ENCODE results near the gene SNPH.
"Not testable (repeated sequence)": the region's sequence is repeated elsewhere in the genome, so short reads cannot be mapped to it uniquely, and the experiment has no call there.

SNPH gene, protein sequence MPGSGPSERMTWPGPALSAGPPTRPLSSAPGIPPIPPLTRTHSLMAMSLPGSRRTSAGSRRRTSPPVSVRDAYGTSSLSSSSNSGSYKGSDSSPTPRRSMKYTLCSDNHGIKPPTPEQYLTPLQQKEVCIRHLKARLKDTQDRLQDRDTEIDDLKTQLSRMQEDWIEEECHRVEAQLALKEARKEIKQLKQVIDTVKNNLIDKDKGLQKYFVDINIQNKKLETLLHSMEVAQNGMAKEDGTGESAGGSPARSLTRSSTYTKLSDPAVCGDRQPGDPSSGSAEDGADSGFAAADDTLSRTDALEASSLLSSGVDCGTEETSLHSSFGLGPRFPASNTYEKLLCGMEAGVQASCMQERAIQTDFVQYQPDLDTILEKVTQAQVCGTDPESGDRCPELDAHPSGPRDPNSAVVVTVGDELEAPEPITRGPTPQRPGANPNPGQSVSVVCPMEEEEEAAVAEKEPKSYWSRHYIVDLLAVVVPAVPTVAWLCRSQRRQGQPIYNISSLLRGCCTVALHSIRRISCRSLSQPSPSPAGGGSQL

DNA sequence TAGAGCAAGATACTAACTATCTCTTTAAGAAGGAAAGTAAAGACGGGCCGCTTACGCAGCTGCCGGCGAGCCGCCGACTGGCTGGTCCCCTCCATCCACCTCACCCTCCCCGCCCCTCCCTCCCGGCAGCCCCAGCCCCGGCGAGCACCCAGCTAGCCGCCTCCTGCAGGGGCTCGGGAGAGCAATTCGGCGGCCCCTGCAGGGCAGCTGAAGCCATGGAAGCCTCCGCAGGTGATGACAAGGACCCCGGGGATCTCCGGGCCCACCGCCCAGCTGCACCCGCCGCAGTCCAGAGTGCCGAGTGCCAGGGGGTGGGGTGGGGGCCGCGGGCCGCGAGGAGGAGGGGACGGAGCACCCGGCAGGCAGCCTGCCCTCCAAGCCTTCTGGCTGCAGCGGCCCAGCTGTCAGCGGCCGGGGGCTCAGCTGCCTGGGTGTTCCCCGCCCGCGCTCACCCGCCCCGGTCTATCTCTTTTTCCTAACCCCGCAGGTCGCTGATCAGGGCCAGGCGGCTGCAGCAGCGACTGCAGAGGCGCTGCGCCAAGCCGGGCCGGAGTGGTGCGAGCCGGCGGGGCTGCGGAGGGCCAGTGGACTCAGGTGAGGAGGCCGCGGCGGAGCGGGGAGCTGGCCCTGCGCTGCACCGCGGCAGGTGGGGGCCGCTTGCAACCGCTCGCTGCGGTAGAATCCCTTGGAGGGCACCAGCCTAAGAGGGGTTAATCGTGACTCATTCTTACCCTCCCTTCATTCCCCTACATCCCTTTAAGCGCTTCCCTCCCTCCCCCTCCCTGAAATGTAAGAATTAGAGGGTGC lies at the start of gene SNPH:
Gene SNPH (plus strand): TSS at position 128 of the 807 bp plus-strand sequence. CDS start 29,946 bp downstream, outside the sequence.
- peak; percentile 70 for DNase-seq

DNA sequence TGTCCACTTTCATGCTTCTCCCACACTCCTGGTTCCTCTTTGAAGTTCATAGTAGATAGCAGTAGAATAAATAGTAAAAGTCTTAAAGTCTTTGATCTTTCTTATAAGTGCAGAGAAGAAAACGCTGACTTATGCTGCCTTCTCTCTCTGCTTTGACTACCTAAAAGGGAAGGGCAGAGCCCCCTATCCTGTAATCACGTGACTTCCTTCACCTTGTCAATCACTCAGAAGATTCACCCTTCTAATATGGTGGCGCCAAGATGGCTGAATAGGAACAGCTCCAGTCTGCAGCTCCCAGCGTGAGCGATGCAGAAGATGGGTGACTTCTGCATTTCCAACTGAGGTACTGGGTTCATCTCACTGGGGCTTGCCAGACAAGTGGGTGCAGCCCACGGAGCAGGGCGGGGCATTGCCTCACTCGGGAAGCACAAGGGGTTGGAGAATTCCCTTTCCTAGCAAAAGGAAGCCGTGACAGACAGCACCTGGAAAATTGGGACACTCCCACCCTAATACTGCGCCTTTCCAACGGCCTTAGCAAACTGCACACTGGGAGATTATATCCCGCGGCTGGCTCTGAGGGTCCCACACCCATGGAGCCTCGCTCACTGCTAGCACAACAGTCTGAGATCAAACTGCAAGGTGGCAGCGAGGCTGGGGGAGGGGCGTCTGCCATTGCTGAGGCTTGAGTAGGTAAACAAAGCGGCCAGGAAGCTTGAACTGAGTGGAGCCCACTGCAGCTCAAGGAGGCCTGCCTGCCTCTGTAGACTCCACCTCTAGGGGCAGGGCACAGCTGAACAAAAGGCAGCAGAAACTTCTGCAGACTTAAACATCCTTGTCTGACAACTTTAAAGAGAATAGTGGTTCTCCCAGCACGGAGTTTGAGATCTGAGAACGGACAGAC lies 49.3 kb upstream of the SNPH start:
- DNase-seq = not testable (repeated sequence)

DNA sequence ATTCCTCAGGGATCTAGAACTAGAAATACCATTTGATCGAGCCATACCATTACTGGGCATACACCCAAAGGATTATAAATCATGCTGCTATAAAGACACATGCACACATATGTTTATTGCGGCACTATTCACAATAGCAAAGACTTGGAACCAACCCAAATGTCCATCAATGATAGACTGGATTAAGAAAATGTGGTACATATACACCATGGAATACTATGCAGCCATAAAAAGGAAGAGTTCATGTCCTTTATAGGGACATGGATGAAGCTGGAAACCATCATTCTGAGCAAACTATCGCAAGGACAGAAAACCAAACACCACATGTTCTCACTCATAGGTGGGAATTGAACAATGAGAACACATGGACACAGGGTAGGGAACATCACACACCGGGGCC lies 43.3 kb upstream of the SNPH start:
- DNase-seq = not testable (repeated sequence)

DNA sequence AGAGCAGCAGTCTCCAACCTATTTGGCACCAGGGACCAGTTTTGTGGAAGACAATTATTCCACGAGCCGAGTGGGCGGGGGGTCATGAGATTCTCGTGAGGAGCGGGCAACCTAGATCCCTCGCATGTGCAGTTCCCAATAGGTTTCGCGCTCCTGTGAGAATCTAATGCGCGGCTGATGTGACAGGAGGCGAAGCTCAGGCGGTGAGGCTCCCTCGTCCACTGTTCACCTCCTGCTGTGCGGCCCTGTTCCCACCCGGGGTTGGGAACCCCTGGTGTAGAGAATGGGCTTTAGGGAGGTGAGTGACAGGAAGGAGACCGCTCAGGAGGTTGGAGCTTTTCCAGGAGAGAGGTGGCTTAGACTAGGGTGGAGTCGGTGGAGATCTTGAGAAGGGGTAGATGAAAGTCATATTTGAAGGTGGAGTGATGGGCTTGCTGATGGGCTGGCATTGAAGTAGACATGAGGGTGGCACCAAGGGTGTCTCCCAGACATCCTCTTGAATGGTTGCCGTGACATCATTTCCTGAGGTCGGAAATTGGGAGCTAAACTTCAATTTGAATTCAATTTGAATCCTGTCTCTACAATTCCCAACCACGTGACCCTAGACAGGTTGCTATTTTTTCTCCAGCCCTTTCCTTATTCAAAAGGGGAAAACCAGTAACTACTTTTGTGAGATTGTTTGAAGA lies 41.7 kb upstream of the SNPH start:
- no peak for DNase-seq

DNA sequence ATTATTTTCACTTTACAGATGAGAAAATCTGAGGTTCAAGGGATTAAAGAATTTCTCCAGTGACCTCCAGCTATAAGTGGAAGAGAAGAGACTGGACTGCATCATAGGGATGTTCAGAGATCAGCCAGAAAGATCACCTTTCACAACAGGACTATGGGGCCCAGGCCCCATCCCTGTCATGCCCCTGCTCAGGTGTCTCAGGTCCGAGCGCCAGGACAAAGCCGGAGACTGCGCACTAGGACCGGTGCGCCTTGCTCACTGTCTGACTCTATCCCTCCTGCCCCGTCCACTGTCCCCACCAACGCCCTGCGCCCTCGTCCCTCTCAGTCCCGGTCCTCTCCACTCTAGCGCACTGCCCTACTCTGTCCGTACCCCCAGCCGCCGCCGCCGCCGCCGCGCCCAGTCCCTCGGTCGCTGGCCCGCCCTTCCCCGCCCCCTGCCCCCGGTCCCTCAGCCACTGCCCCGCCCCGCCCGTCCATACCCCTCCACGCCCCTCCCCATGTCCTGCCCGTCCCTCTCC lies 40.8 kb upstream of the SNPH start:
- DNase-seq = no peak

DNA sequence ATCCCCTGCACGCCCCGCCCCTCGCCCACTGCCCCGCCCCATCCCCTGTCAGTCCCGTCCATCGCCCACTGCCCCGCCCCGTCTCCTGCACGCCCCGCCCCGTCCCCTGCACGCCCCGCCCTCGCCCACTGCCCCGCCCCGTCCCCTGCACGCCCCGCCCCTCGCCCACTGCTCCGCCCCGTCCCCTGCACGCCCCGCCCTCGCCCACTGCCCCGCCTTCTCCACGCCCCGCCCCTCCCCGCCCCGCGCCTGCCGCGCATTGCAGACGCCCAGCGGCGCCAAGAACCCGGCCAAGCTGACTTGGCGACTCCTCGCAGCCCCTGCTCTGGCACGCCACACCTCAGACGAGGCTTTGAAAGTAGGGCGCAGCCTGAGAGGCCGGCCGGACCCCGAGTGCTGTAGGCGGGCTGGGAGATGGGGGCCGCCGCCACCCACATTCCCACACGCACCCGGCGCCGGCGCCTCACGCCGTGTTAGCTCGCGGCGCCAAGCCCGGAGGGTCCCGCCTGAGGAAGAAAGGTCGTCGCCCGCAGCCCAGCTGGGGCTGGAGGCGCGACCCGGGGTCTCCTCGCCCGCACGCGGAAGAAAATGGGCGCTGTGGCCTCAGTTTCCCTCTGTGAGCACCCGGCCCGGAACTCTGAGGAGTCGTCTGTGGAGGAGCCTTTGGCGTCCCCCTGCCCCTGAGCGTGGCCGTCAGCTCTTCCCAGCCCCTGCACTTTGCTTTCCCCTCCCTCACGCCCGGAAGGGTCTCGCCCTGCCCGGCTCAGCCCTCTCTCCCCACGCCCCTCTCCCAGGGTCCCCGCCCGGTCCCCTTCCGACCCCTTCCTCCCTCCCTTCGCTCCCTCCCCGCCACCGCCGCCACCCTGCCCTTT lies 40.1 kb upstream of the SNPH start, which contains the start of gene RAD21L1:
Gene RAD21L1 (plus strand): TSS at position 262 of the 872 bp plus-strand sequence. CDS start 2,410 bp downstream, outside the sequence.
- peak; percentile 80 for DNase-seq

DNA sequence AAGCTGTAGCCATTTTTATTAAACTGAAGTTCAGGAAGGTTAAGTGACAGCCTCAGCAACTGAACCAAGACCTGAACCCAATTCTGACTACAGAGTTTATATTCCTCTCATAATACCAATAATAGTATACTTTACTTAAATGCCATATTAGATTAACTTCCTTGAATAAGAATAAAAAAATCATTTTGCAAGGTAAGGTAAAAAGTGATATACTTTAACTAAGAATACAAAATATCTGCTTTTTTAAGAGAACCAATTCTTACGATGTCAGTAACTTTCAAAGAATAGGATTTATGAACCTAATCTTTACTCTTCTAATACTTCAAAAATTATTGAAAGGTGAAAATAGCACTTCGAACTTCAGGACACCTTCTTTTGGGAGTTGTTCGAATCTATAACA lies 36.6 kb upstream of the SNPH start:
- no peak for DNase-seq

DNA sequence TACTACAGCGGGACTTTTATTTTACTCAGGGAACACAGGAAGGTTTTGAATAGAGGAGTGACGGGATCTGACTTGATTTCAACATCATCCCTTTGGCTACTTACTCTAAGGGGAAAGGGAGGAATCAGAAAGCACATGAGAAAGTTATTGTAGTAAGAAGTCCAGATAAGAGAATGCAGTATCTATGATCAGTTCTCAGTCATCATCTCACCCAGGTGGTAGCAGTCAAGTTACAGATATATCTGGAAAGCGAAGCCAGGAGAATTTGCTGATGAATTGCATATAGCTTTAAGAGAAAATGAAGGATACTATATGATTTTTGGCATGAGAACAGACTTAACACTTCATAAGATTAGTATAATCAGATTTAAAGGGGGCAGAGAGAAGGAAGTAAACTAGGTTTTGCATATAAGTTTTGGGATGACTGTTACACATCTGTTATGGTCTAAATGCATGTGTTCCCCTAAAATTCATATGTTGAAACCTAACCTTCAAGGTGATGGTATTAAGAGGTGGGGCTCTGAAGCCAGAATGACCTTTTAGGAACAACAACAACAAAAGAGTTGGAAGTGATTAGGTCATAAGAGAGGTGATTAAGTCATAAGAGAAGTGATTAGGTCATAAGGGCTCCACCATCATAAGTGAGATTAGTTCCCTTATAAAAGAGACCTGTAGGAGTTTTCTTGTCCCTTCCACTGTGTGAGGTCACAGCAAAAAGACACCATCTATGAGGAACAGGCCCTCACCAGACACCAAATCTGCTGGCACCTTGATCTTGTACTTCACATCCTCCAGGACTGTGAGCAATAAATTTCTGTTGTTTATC lies 33.6 kb upstream of the SNPH start:
- DNase-seq = no peak

DNA sequence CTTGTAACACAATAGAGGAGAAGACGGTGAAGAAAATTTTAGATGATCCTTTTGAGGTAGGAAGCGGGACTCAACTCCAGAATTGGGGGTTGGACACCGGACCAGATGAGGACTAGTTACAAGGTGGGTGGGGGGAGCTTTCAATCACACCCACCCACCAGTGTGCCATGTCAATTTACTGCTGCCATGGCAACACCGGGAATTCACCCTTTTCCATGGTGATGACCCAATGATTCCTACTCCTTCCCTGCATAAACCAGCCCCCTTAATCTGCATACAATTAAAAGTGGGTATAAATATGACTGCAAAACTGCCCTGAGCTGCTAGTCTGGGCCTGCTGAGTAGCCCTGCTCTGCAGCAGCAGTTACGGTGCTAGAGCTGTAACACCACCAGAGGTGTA lies 25.5 kb upstream of the SNPH start:
- no peak for DNase-seq

DNA sequence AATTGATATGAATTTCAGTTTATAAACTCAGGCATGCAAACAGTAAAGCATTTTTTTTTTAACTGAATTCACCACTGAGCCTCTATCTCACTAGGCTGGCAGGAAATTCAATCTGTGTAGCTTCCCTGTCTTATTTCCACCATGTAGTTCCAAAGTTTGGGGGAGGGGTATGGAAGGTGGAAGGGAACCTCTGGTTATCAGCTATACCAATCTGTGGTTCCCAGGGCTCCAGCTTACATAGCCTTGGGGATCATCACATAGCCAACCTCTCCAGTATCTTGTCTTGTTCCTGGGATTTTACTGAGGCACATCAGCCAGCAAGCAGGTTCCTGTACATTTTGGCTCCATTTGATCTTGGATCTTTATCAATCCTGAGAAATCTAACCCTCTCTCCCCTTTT lies 24.6 kb upstream of the SNPH start:
- no peak for DNase-seq

DNA sequence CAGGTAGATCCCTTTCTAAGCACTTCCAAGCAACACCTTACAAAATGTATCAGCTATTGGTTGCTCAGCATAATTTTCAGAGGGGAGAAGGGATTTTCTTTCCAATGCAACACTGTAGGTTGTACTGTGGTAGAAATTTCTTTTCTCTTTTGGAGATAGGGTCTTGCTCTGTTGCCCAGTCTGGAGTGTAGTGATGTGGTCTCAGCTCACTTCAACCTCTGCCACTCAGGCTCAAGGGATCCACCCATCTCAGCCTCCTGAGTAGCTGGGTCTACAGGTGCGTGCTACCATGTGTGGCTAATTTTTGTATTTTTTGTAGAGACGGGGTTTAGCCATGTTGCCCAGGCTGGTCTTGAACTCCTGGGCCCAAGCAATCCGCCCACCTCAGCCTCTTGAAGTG lies 24.0 kb upstream of the SNPH start:
- no peak for DNase-seq

DNA sequence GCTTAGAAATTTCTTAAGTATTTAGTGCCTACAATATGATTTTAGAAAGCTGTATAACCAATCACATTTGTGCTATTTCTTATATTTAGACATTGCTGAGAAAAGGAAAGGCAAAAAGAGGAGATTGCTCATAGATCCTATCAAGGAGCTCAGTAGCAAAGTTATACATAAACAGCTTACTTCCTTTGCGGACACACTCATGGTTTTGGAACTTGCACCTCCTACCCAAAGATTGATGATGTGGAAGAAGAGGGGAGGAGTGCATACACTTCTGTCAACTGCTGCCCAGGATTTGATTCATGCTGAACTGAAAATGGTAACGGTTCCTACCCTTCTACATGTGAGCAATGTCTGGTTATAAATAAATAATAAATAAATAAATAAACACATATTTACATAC lies 23.6 kb upstream of the SNPH start:
- DNase-seq = no peak

DNA sequence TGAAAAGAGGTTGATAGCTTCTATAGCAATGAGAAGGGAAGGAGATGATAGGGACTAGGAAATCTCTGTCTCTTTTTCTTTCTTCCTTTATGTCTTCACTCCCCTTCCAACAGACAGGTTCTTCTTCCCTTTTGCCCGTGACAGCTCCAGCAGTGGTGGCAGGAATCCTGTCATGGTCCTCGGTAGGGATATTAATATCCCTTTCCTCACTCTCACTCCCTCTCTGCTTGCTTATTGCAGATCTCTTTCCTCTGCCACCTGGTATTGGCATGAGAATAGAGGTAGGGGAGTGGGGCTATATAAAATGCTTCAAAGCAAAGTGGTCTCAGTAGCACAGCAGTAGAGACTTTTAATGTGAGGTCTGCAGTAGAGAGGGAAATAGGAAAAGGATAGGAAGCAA lies 20.5 kb upstream of the SNPH start:
- DNase-seq = no peak

DNA sequence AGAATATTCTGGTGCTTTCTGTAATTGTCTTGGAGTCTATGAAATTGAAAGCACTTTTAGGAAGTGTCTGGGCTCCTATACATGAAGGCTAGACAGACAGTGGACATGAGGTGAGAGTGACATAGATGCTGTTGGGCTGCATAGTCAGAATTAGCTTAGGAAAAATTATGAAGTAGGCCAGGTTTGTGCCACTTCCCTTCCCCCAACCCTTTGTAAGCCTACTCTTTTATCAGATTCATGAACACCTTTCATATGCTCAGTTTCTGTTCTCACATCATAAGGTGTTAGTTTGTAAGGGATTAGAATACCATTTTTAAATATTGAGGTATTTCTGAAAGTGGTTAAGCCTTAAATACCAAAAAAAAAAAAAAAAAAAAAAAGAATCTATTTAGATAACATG lies 18.4 kb upstream of the SNPH start:
- no peak for DNase-seq

DNA sequence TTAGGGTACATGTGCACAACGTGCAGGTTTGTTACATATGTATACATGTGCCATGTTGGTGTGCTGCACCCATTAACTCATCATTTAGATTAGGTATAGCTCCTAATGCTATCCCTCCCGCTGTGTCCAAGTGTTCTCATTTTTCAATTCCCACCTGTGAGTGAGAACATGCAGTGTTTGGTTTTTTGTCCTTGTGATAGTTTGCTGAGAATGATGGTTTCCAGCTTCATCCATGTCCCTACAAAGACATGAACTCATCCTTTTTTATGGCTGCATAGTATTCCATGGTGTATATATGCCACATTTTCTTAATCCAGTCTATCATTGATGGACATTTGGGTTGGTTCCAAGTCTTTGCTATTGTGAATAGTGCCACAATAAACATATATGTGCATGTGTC lies 15.8 kb upstream of the SNPH start:
- not testable (repeated sequence) for DNase-seq

DNA sequence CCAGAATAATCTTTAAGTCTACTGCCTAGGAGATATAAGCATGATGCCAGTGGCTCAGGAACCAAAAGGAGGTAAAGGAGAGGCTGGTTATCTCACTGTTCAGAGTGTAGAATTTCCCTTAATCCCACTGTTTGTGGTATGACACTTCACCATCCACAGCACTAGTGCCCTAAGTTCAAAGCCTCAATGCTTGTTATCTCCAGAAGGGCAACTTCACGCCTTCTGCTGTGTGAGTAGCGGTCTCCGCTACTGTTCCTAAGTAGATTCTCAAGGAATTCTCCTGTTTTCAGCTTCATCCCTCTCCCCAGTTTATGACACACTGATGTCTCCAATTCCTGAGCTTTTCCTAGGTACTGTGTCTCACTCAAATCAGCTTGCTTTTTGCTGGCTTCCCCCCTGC lies 13.7 kb upstream of the SNPH start:
- DNase-seq = no peak

DNA sequence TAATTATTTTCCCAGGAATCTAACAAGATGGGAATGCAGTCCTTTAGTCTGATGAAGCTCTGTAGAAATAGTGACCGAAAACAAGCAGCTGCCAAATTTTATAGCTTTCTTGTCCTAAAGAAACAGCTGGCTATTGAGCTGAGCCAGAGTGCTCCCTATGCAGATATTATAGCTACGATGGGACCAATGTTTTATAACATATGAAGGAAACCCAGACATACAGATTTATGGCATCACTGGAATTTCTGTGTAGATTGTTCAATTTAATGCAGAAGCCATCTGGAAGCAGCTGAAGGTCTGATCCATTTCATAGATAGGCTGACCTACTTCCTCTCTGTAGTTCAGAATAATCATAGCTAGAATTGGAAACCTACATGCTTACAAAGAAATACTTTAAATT lies 11.8 kb upstream of the SNPH start:
- DNase-seq = no peak

DNA sequence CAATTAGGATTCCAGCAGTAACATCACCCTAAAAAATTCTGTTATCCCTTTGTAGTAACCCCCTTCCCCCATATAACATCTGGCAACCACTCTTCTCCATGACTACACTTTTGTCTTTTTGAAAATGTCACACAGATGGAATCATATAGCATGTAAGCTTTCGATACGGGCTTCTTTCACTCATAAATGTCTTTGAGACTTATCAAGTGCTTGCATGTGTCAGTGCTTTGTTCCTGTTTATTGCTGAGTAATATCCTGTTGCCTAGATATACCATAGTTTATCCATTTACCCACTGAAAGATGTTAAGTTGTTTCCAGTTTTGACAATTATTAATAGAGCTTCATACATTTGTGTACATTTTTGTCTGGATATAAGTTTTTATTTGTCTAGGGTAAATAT lies 10.4 kb upstream of the SNPH start:
- DNase-seq = no peak

DNA sequence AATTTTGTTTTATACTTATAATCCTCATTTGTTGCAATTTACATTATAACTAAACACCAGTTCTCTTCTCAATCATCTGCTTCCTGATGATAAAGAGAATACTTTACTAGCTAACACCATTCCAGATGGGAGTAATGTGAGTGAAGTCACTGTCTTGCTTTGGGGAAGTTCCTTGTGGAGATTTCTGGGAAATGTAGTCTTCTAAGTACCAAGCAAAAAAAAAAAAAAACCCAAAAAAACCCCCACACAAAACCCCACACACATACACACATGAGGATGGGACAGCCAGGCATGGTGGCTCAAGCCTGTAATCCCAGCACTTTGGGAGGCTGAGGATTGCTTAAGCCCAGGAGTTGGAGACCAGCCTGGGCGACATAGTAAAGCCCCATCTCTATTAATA lies 2.2 kb upstream of the SNPH start:
- DNase-seq = no peak

DNA sequence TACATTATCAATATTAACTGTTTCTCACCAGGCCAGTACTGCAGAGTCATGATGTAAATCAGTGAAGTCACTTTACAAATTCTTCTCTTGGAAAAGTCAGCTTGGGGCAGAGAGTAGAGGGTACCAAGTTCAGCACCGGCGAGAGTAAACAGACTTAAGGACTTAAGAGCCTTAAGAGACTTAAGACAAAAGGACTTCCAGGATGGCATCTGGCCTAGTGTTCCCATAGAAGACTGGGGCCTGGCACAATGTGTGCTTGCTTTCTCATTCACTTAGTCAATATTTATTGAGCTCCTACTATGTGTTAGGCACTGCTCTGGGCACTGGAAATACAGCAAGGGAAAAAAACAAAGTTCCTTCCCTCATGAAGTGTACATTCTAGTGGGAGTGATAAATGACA lies 1.4 kb upstream of the SNPH start:
- DNase-seq = no peak
